Esophagus mucosa (tissue), 1 donor: ENCODE measurements around the gene B3GALT4. TPM values are rescaled to one million over a fixed set of nuclear protein-coding genes. Genes with fewer than 3 reads are reported as not detected.

ENCODE experiments used
- ATAC-seq: fragments of 200-7000 bp; cut with Tn5 transposase; one replicate; pipeline ENCODE4 v1.9.1; 2020
- total RNA-seq: library from RNA; stranded (reverse); gene quantifications from one replicate; pipeline ENCODE4 v1.2.4, GENCODE V29; 2023
- donor health status: DM: yes; HTN: yes; CAD: no.

B3GALT4 gene
- total RNA-seq, 1 donor from 2014 or later, result 16.9 TPM

DNA sequence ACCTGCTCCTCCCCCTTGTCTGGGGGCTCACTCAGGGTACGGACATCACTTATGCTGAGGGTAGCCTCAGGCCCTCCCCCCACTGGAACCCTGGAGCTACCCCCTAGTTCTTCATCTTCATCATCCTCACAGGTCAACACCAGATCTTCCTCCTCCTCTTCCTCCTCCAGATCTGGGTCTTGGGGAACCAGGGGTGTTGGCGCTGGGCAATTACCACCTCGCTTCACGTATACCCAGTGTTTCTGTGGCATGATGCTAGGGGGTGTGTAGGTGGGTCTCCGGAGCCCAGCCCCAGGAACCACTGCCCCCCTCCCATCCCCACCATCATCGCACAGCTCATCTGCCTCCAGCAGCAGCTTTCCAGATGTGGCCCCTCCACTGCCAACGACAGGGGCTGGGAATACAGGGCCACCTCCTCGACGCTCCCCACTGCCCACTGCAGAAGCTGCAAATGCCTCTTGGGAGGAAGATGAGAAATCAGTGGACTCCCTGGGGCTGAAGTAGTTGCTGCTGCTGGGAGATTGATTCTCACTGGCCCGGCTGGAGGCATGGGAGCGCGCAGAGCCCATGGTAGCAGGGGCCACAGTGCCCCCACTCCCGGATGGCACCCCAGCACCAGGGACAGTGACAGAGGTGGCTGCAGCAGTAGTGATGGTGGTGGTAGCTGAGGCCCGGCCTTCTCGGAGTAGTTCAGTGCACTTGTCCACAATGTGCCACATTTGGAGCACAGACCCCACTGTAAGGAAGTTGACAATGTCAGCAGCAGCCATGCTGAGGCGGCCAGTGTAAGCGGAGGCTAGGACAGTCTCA, 39.1 kb downstream of the B3GALT4 start:
- ATAC-seq, result no peak

- ATAC-seq, result no peak
Measured at GRCh38 chr6:33316603-33317418, 39.9 kb downstream of the B3GALT4 start.

GRCh38 chr6:33317419-33317668, 40.4 kb downstream of the B3GALT4 start:
- ATAC-seq, result peak; percentile 6

DNA sequence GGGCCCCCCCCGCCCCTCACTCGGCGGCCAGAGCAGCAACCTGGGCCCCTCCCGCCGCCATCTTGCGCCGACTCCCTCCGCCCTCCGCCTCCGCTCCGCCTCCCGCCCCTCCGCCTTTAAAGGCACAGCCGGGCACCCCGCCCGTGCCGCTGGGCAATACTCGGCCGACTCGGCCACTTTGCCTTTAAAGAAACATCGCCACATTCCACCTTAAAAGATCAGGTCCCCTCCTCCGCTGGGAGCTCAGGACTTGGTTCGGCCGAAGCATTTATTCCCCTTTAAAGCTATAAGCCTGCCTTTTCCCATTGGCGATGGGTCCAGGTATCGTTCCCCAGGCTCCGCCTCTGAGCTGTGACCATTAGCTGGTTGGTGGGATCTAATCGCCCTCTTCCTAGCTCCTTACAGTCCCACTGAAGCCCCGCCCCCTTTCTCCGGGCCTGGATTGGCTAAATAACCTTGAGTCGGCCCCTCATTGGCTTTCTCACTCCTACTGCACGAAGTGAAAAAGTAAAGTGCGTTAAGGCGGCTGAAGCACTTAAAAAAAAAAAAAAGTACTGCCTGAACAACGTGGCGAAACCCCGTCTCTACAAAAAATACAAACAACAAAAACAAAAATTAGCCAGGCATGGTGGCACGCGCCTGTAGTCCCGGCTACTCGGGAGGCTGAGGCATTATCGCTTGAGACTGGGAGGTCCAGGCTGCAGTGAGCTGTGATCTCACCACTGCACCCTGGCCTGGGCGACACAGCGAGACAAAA, 40.9 kb downstream of the B3GALT4 start, which contains the start of gene ZBTB22:
Gene ZBTB22 (minus strand): TSS at position 76 of the 757 bp plus-strand sequence. CDS start 828 bp downstream, outside the sequence.
- peak; percentile 74 for ATAC-seq

GRCh38 chr6:33318426-33319073, 41.6 kb downstream of the B3GALT4 start:
- no peak for ATAC-seq

DNA sequence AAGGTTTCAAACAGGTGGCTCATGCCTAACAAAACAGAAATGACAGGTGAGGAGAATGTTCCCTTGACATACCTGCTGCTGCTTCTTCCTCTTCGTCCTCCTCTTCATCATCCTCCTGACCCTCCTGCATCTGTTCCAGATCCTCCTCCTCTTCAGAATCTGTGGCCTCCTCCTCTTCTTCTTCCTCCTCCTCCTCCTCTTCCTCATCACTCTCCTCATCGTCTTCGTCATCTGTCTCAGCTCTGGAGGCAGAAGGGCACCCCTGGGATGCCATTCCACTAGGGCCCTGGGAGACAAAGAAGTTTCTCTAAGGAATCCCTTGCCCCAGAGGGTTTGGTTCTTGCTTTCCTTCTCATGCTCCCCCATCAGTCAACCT, 43.0 kb downstream of the B3GALT4 start:
- ATAC-seq, result no peak

GRCh38 chr6:33320315-33321181, 43.6 kb downstream of the B3GALT4 start:
- ATAC-seq, result no peak

- ATAC-seq, result no peak
Measured at GRCh38 chr6:33321227-33321626, 44.3 kb downstream of the B3GALT4 start.

- no peak for ATAC-seq
Measured at GRCh38 chr6:33323623-33323948, 46.7 kb downstream of the B3GALT4 start.

DNA sequence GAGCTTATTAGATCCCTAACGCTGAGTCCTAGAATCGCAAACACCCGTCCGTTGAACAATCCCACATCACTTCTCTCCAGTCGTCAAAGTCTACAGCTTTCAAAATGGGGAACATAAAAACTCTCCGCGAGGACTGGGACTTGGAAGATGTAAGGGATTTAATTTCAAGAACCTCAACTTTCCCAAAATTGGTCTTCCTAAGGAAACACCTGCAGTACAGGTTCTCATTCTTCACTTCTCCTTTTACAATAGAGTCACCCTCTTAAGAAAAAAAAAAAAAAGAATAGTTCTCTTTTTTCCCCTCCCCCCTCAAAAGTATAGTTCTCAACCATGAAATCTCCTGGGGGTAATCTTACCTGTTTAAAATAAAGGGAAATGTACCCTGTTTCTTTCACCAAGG, 47.2 kb downstream of the B3GALT4 start:
- no peak for ATAC-seq

Other genes with a start within 250 kb of the B3GALT4 start
- gene HLA-DPA1, start 203.5 kb upstream of the B3GALT4 start, total RNA-seq, result 12.7 TPM
- 10.5 TPM for gene HLA-DPB1, start 201.1 kb upstream of the B3GALT4 start, total RNA-seq
- 0.32 TPM for gene COL11A2, start 84.7 kb upstream of the B3GALT4 start, total RNA-seq
- 19.6 TPM for gene RXRB, start 76.5 kb upstream of the B3GALT4 start, total RNA-seq
- 31.1 TPM for gene SLC39A7, start 76.3 kb upstream of the B3GALT4 start, total RNA-seq
- gene HSD17B8, start 72.5 kb upstream of the B3GALT4 start, total RNA-seq, result 27.3 TPM
- gene RING1, start 68.6 kb upstream of the B3GALT4 start, total RNA-seq, result 27.0 TPM
- 38.8 TPM for gene VPS52, start 5.2 kb upstream of the B3GALT4 start, total RNA-seq
- gene RPS18, start 5.0 kb upstream of the B3GALT4 start, total RNA-seq, result 3,499 TPM
- 31.5 TPM for gene WDR46, start 12.1 kb downstream of the B3GALT4 start, total RNA-seq
- gene PFDN6, start 12.5 kb downstream of the B3GALT4 start, total RNA-seq, result 39.9 TPM
- 55.8 TPM for gene RGL2, start 21.8 kb downstream of the B3GALT4 start, total RNA-seq
- 63.5 TPM for gene TAPBP, start 37.0 kb downstream of the B3GALT4 start, total RNA-seq
- 10.6 TPM for gene ZBTB22, start 40.6 kb downstream of the B3GALT4 start, total RNA-seq
- 28.1 TPM for gene DAXX, start 45.8 kb downstream of the B3GALT4 start, total RNA-seq
- 19.0 TPM for gene KIFC1, start 114.7 kb downstream of the B3GALT4 start, total RNA-seq
- gene PHF1, start 133.9 kb downstream of the B3GALT4 start, total RNA-seq, result 13.4 TPM
- 92.4 TPM for gene CUTA, start 141.0 kb downstream of the B3GALT4 start, total RNA-seq
- 7.1 TPM for gene SYNGAP1, start 142.9 kb downstream of the B3GALT4 start, total RNA-seq
- 5.5 TPM for gene ZBTB9, start 177.5 kb downstream of the B3GALT4 start, total RNA-seq